H1 (cell line): Measurements from ENCODE around the gene PRKCI. TPM values are rescaled to one million over a fixed set of nuclear protein-coding genes. Genes with fewer than 3 reads are reported as not detected.

ENCODE experiments used
- CHD1 ChIP-seq: IDR thresholded peaks from 2 replicates; pipeline ENCODE4 v1.6.1; 2012; ENCODE audit warnings: low read depth, low read length, improper control_type of control experiment
- JUND ChIP-seq: IDR thresholded peaks from 2 replicates; pipeline ENCODE4 v1.6.1; 2011; ENCODE audit warnings: mild to moderate bottlenecking, improper control_type of control experiment, low read length
- SIRT6 ChIP-seq: IDR thresholded peaks from one replicate; pipeline ENCODE4 v1.7.1; 2012; ENCODE audit warnings: low read length, inconsistent platforms
- SIX5 ChIP-seq: IDR thresholded peaks from 2 replicates; pipeline ENCODE4 v1.6.1; 2011; ENCODE audit warnings: mild to moderate bottlenecking, low read depth, low read length
- YY1 ChIP-seq: IDR thresholded peaks from 2 replicates; pipeline ENCODE4 v1.6.1; 2011; ENCODE audit warnings: low read depth, mild to moderate bottlenecking, low read length
- polyA plus RNA-seq, 7 experiments: library from polyadenylated mRNA; depleted of rRNA in 3 of 7; stranded (reverse) in 5 of 7; unstranded in 2 of 7; fragments of >200 nt in 5 of 7; fragments of 200-250 nt in 2 of 7; gene quantifications; 1 replicate in 5 of 7; 2 replicates in 1 of 7; 4 replicates in 1 of 7; pipeline versions ENCODE4 v1.2.1 to v1.2.3, GENCODE V29; 2011 to 2013; ENCODE audit warnings: missing spikeins in 2 of 7, mixed read lengths in 2 of 7
- total RNA-seq: library from RNA; stranded (reverse); fragmentation: NEBNext Ultra II Directional; extraction: Animal tissue kit (Norgen Biotek cat#: 25700); gene quantifications from 2 replicates; pipeline ENCODE4 v1.2.1, GENCODE V29; 2021
- TF ChIP-seq, protein P1 (sequence below): fragments of 300-600 bp; sonication (generic); IDR thresholded peaks from 2 replicates; pipeline ENCODE4 v1.7.1; 2012; ENCODE audit warnings: low read length, moderate library complexity, mild to moderate bottlenecking, inconsistent platforms; ENCODE audit not compliant: insufficient replicate concordance

PRKCI gene
- total and polyA plus RNA-seq, 2 of the 8 experiments (the other 6 are each of a cell fraction or from before 2014, with no cell fraction given): 24.3 to 100.0 TPM

GRCh38 chr3:170220871-170221270 is 1.4 kb upstream of the PRKCI start (continued):
- TF ChIP-seq, protein P1, sequence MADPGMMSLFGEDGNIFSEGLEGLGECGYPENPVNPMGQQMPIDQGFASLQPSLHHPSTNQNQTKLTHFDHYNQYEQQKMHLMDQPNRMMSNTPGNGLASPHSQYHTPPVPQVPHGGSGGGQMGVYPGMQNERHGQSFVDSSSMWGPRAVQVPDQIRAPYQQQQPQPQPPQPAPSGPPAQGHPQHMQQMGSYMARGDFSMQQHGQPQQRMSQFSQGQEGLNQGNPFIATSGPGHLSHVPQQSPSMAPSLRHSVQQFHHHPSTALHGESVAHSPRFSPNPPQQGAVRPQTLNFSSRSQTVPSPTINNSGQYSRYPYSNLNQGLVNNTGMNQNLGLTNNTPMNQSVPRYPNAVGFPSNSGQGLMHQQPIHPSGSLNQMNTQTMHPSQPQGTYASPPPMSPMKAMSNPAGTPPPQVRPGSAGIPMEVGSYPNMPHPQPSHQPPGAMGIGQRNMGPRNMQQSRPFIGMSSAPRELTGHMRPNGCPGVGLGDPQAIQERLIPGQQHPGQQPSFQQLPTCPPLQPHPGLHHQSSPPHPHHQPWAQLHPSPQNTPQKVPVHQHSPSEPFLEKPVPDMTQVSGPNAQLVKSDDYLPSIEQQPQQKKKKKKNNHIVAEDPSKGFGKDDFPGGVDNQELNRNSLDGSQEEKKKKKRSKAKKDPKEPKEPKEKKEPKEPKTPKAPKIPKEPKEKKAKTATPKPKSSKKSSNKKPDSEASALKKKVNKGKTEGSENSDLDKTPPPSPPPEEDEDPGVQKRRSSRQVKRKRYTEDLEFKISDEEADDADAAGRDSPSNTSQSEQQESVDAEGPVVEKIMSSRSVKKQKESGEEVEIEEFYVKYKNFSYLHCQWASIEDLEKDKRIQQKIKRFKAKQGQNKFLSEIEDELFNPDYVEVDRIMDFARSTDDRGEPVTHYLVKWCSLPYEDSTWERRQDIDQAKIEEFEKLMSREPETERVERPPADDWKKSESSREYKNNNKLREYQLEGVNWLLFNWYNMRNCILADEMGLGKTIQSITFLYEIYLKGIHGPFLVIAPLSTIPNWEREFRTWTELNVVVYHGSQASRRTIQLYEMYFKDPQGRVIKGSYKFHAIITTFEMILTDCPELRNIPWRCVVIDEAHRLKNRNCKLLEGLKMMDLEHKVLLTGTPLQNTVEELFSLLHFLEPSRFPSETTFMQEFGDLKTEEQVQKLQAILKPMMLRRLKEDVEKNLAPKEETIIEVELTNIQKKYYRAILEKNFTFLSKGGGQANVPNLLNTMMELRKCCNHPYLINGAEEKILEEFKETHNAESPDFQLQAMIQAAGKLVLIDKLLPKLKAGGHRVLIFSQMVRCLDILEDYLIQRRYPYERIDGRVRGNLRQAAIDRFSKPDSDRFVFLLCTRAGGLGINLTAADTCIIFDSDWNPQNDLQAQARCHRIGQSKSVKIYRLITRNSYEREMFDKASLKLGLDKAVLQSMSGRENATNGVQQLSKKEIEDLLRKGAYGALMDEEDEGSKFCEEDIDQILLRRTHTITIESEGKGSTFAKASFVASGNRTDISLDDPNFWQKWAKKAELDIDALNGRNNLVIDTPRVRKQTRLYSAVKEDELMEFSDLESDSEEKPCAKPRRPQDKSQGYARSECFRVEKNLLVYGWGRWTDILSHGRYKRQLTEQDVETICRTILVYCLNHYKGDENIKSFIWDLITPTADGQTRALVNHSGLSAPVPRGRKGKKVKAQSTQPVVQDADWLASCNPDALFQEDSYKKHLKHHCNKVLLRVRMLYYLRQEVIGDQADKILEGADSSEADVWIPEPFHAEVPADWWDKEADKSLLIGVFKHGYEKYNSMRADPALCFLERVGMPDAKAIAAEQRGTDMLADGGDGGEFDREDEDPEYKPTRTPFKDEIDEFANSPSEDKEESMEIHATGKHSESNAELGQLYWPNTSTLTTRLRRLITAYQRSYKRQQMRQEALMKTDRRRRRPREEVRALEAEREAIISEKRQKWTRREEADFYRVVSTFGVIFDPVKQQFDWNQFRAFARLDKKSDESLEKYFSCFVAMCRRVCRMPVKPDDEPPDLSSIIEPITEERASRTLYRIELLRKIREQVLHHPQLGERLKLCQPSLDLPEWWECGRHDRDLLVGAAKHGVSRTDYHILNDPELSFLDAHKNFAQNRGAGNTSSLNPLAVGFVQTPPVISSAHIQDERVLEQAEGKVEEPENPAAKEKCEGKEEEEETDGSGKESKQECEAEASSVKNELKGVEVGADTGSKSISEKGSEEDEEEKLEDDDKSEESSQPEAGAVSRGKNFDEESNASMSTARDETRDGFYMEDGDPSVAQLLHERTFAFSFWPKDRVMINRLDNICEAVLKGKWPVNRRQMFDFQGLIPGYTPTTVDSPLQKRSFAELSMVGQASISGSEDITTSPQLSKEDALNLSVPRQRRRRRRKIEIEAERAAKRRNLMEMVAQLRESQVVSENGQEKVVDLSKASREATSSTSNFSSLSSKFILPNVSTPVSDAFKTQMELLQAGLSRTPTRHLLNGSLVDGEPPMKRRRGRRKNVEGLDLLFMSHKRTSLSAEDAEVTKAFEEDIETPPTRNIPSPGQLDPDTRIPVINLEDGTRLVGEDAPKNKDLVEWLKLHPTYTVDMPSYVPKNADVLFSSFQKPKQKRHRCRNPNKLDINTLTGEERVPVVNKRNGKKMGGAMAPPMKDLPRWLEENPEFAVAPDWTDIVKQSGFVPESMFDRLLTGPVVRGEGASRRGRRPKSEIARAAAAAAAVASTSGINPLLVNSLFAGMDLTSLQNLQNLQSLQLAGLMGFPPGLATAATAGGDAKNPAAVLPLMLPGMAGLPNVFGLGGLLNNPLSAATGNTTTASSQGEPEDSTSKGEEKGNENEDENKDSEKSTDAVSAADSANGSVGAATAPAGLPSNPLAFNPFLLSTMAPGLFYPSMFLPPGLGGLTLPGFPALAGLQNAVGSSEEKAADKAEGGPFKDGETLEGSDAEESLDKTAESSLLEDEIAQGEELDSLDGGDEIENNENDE: no peak
- no peak for TF ChIP-seq SIRT6
- no peak for TF ChIP-seq JUND
- TF ChIP-seq YY1: no peak
- TF ChIP-seq CHD1: no peak
- no peak for TF ChIP-seq SIX5
- TF ChIP-seq, all 59 proteins: peak for 0
